Activated CD8-positive, alpha-beta T cell treated with anti-CD3 and anti-CD28 coated beads for 36 hours (primary cell): ENCODE measurements around the gene RPS3. TPM values are rescaled to one million over a fixed set of nuclear protein-coding genes. Genes with fewer than 3 reads are reported as not detected.

Source experiments
- ATAC-seq: fragments of 200-7000 bp; cut with Tn5 transposase; one replicate; pipeline ENCODE4 v1.10.0; 2021; ENCODE audit warnings: mild to moderate bottlenecking, moderate library complexity
- CTCF ChIA-PET: fragments of 350-600 bp; sonication (Branson Sonifier 250); formaldehyde crosslinking; loops from one replicate; lab custom pipeline; 2021; ENCODE audit warnings: antibody characterized with exemption; lab: Charles Lee
- POLR2A ChIA-PET: fragments of 350-600 bp; sonication (Branson Sonifier 250); formaldehyde crosslinking; loops from one replicate; lab custom pipeline; 2021; ENCODE audit warnings: antibody characterized with exemption; lab: Charles Lee
- DNase-seq: peaks from one replicate; pipeline ENCODE4 v3.0.0-alpha.2; 2020
- H3K27ac Mint-ChIP-seq: one replicate; pipeline ENCODE4 v1.8.0; 2021; ENCODE audit warnings: mild to moderate bottlenecking, mixed read lengths
- H3K27me3 Mint-ChIP-seq: one replicate; pipeline ENCODE4 v1.8.0; 2021; ENCODE audit warnings: mixed read lengths
- H3K36me3 Mint-ChIP-seq: one replicate; pipeline ENCODE4 v1.8.0; 2021; ENCODE audit warnings: low read depth, mixed read lengths
- H3K4me1 Mint-ChIP-seq: one replicate; pipeline ENCODE4 v1.8.0; 2021; ENCODE audit warnings: low read depth, mixed read lengths
- H3K4me3 Mint-ChIP-seq: one replicate; pipeline ENCODE4 v1.8.0; 2021; ENCODE audit warnings: mild to moderate bottlenecking, moderate library complexity, mixed read lengths
- H3K9me3 Mint-ChIP-seq: one replicate; pipeline ENCODE4 v1.8.0; 2021; ENCODE audit warnings: mixed read lengths
- intact Hi-C: fragments of 100-400 bp; cut with micrococcal nuclease; formaldehyde crosslinking; loops from one replicate; pipeline ENCODE4 v1.10.0; 2022
- total RNA-seq, 2 experiments: library from RNA; stranded (reverse); gene quantifications; one replicate each; pipeline ENCODE4 v1.2.3, GENCODE V29; 2021
- TF ChIP-seq, protein P1 (sequence below): fragments of 200-600 bp; IDR thresholded peaks from one replicate; pipeline ENCODE4 v1.8.0; 2022; ENCODE audit warnings: antibody characterized with exemption, mild to moderate bottlenecking

Gene RPS3
- total RNA-seq, 2 experiments from 2014 or later: 4,906 to 4,954 TPM

DNA sequence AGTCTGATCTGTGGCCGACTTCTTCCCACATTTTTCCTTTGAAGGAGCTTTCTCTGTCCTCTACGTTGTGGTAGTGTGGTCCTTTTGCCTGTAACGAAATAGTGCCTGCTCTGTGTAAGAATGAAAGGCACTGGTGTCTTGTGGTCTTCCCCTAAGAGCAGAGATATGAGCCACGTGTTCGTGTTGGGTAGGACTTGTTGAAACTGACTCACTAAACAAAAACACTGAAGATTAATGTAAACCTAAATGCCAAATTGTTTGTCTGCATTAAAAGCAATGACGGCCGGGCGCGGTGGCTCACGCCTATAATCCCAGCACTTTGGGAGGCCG, 10.1 kb upstream of the RPS3 start:
- intact Hi-C loops: loop anchor here (5.0 kb wide), 1 partner anchor 143 kb away; no protein-coding TSS in a partner anchor
- Mint-ChIP-seq H3K36me3 (no peaks in the 10 kb centered on the region), H3K4me1 (peaks cover 12% of the 10 kb centered on the region), H3K4me3 (no peak overlapping the region), H3K9me3 (no peaks in the 10 kb centered on the region), H3K27me3 (no peaks in the 10 kb centered on the region), H3K27ac (no peak overlapping the region)
- CTCF ChIA-PET: interaction anchor here (0.6 to 15.3 kb wide), 19 partner anchors 9 to 189 kb away, joined by 3 to 442 read pairs (median 5); partner anchors contain the start of gene RPS3
- DNase-seq: no peak
- POLR2A ChIA-PET: interaction anchor here (1.5 to 4.3 kb wide), 2 partner anchors 11 to 17 kb away, joined by 5 to 26 read pairs; partner anchors contain the start of gene RPS3
- TF ChIP-seq, protein P1, sequence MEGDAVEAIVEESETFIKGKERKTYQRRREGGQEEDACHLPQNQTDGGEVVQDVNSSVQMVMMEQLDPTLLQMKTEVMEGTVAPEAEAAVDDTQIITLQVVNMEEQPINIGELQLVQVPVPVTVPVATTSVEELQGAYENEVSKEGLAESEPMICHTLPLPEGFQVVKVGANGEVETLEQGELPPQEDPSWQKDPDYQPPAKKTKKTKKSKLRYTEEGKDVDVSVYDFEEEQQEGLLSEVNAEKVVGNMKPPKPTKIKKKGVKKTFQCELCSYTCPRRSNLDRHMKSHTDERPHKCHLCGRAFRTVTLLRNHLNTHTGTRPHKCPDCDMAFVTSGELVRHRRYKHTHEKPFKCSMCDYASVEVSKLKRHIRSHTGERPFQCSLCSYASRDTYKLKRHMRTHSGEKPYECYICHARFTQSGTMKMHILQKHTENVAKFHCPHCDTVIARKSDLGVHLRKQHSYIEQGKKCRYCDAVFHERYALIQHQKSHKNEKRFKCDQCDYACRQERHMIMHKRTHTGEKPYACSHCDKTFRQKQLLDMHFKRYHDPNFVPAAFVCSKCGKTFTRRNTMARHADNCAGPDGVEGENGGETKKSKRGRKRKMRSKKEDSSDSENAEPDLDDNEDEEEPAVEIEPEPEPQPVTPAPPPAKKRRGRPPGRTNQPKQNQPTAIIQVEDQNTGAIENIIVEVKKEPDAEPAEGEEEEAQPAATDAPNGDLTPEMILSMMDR: no peak
- no peak for ATAC-seq

DNA sequence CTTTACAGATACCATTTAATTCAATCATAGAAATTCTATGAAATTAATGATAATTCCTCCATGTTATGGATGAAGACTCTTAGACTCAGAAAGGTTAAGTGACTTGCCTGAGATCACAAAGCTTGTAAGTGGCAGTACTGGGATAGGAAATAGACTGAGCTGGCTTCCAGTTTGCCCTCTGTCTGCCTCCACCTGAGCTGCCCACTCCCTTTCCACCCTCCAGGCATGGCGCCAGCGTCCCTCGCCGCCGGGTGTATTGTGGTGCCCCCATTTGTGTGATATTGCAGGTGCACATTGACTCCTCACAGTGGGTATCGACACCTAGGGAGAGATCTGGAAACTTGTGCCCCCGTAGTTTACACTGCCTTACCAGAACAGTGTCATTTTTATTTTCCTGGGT, 9.4 kb upstream of the RPS3 start:
- Mint-ChIP-seq H3K9me3 (no peaks in the 10 kb centered on the region), H3K27me3 (no peaks in the 10 kb centered on the region), H3K27ac (no peak overlapping the region), H3K4me3 (no peak overlapping the region), H3K4me1 (peaks cover 6% of the 10 kb centered on the region), H3K36me3 (no peaks in the 10 kb centered on the region)
- TF ChIP-seq, protein P1: no peak
- intact Hi-C loops: loop anchor here (5.0 kb wide), 1 partner anchor 142 kb away; no protein-coding TSS in a partner anchor
- ATAC-seq: no peak
- CTCF ChIA-PET: interaction anchor here (0.9 to 15.3 kb wide), 9 partner anchors 8 to 185 kb away, joined by 3 to 442 read pairs (median 8); partner anchors contain the start of gene RPS3
- POLR2A ChIA-PET: interaction anchor here (1.5 to 4.3 kb wide), 2 partner anchors 11 to 18 kb away, joined by 5 to 26 read pairs; partner anchors contain the start of gene RPS3
- no peak for DNase-seq

DNA sequence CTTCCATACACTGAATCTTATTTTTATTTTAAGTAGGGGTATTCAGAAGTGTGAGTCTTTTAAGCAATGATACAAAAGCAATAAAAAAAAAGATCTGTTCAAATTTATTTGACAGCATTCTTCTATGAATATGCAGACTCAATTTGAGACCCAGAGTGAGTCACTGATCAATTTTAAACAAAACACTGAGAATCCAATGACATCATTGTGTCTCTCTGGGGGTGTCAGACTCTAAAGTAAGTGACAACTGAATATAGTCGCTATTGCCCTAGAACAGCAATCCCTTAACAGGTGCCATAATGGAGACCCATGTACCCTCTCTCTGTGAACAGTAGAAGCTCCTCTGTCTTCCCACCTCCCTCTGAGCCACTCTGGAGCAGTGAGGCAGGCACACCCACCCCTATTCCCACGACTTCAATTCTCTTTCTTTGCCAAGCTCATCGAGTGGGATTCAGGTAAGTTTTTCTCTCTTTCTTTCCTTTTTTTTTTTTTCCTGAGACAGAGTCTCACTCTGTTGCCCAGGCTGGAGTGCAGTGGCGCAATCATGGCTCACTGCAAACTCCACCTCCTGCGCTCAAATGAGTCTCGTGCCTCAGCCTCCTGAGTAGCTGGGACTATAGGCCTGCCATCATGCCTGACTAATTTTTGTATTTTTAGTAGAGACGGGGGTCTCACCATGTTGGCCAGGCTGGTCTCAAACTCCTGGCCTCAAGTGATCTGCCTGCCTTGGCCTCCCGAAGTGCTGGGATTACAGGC, 5.1 kb upstream of the RPS3 start:
- peaks cover under 1% of the 10 kb centered on the region for H3K36me3 Mint-ChIP-seq
- no peak overlapping the region for H3K27ac Mint-ChIP-seq
- no peaks in the 10 kb centered on the region for H3K27me3 Mint-ChIP-seq
- ATAC-seq (peak; percentile 68), DNase-seq (no peak)
- ChIA-PET POLR2A (interaction anchor here (0.6 to 4.5 kb wide), 3 partner anchors 10 to 152 kb away, joined by 3 to 19 read pairs (median 3); no protein-coding TSS in a partner anchor), CTCF (interaction anchor here (0.9 to 3.7 kb wide), 3 partner anchors 10 to 115 kb away, joined by 3 to 18 read pairs (median 4); no protein-coding TSS in a partner anchor)
- TF ChIP-seq, protein P1: no peak
- H3K4me3 Mint-ChIP-seq: no peak overlapping the region
- no peaks in the 10 kb centered on the region for H3K9me3 Mint-ChIP-seq
- intact Hi-C loops: no loop called here
- H3K4me1 Mint-ChIP-seq: peaks cover 14% of the 10 kb centered on the region

DNA sequence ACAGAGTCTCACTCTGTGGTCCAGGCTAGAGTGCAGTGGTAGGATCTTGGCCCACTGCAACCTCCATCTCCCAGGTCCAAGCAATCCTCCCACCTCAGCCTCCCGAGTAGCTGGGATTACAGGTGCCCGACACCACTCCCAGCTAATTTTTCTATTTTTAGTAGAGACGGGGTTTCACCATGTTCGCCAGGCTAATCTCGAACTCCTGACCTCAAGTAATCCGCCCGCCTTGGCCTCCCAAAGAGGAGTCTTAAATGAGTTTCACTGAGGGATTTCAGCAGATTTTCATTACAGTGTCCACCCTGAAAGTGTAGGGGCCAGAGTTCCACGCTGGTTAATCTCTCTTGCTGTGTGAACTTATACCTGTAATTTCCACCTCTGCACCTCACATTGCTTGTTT, 412 bp upstream of the RPS3 start:
- intact Hi-C loops: no loop called here
- Mint-ChIP-seq H3K27me3 (no peaks in the 10 kb centered on the region), H3K4me3 (peak overlapping the region; percentile 100), H3K27ac (peak overlapping the region; percentile 99), H3K36me3 (peaks cover 47% of the 10 kb centered on the region), H3K4me1 (peaks cover 40% of the 10 kb centered on the region), H3K9me3 (no peaks in the 10 kb centered on the region)
- ChIA-PET POLR2A (interaction anchor here (0.8 to 3.5 kb wide), 9 partner anchors 9 to 154 kb away, joined by 3 to 26 read pairs (median 6); no protein-coding TSS in a partner anchor), CTCF (interaction anchor here (1.3 to 4.2 kb wide), 7 partner anchors 9 to 157 kb away, joined by 3 to 24 read pairs (median 5); no protein-coding TSS in a partner anchor)
- peak; percentile 5 for ATAC-seq
- TF ChIP-seq, protein P1: no peak
- no peak for DNase-seq
